HG02610 (cell line): ENCODE results near the gene RPS16.
A peak's percentile ranks its signal among the peaks of the same experiment; 100 is the strongest.

Source experiments
- ATAC-seq: cut with Tn5 transposase; IDR thresholded peaks from one replicate; pipeline ENCODE4 v1.9.1; 2021; ENCODE audit warnings: mild to moderate bottlenecking, moderate library complexity; ENCODE audit not compliant: unreplicated experiment

Gene RPS16

GRCh38 chr19:39408392-39409207, 27.1 kb downstream of the RPS16 start:
- ATAC-seq = no peak

DNA sequence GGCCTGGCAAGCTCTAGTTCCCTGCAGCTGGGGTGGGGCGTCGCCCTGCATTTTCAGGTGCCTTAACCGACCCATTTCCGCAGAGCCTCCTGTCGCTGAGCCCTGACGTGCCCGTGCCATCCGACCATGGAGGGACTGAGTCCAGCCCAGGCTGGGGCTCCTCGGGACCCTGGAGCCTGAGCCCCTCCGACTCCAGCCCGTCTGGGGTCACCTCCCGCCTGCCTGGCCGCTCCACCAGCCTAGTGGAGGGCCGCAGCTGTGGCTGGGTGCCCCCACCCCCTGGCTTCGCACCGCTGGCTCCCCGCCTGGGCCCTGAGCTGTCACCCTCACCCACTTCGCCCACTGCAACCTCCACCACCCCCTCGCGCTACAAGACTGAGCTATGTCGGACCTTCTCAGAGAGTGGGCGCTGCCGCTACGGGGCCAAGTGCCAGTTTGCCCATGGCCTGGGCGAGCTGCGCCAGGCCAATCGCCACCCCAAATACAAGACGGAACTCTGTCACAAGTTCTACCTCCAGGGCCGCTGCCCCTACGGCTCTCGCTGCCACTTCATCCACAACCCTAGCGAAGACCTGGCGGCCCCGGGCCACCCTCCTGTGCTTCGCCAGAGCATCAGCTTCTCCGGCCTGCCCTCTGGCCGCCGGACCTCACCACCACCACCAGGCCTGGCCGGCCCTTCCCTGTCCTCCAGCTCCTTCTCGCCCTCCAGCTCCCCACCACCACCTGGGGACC, 27.9 kb downstream of the RPS16 start:
- no peak for ATAC-seq

- no peak for ATAC-seq
Observed at GRCh38 chr19:39407410-39407659, 28.4 kb downstream of the RPS16 start.

- no peak for ATAC-seq
Observed at GRCh38 chr19:39406656-39407409, 28.9 kb downstream of the RPS16 start, which contains the start of gene ZFP36. Gene ZFP36 (plus strand): TSS chr19:39406847. CDS start chr19:39406905, 58 bp downstream.

- no peak for ATAC-seq
Observed at GRCh38 chr19:39405958-39406655, 29.6 kb downstream of the RPS16 start.

DNA sequence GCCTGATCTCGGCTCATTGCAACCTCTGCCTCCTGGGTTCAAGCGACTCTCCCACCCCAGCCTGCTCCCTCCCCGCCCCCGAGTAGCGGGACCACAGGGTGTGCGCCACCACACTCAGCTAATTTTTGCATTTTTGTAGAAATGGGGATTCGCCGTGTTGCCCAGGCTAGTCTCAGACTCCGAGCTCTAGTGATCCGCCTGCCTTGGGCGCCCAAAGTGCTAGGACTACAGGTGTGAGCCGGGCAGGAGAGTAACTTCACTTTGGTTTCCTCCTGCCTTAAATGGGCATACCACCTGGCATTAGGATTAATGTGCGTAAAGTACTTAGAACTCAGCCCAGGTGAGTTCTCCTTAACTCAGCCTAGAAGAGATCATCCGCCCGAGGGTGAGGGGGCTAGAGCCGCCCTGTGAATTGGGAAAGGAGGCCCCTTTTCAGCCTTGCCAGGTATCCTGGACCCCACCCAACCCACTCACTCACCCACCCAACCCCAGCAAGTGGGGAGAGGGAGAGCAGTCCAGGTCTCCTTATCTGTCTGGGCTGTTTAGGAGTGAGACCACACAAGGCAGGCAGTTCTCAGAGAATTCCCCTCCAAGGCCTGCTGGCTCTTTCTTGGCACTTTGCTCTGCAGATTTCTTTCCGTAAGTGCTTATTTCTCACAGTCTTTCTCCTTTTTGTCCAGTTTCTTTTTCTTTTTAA, 30.3 kb downstream of the RPS16 start:
- no peak for ATAC-seq

GRCh38 chr19:39403331-39404312, 32.1 kb downstream of the RPS16 start:
- no peak for ATAC-seq

GRCh38 chr19:39402346-39403300, 33.1 kb downstream of the RPS16 start:
- no peak for ATAC-seq

GRCh38 chr19:39401549-39402345, 34.0 kb downstream of the RPS16 start:
- ATAC-seq = peak; percentile 20

DNA sequence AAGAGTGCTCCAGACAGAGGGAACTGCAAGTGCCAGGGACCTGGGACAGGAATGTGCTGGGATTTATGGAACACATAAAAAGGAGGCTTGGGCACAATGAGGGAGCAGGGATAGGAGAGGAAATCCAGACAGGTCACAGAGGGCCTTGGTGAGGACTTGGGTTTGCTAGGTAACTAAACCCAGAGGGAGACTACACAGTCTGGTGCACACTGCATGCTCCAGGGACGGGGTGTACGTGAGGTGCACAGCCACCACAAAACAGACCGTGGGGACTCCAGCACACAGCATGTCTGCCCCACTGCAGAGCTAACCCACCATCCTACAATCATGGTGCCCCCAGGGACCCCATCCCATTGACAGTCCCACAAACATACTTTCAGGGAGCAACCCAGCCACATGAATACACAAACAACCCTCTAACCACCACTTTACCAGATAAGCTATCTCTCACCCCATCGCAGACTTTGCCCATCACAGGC, 34.6 kb downstream of the RPS16 start:
- peak; percentile 10 for ATAC-seq

DNA sequence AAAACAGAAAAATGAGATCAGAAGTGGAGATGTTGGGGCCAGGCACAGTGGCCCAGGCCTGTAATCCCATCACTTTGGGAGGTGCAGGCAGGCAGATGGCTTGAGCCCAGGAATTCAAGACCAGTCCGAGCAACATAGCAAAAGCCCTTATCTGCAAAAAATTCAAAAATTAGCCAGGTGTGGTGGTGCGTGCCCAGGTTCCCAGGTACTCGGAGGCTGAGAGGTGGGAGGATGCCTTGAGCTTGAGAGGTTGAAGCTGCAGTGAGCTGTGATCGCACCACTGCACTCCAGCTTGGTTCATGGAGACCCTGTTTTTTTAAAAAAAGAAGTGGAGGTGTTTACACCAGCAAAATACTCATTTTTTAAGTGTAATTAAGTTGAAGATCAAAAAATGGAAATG, 35.7 kb downstream of the RPS16 start:
- no peak for ATAC-seq

DNA sequence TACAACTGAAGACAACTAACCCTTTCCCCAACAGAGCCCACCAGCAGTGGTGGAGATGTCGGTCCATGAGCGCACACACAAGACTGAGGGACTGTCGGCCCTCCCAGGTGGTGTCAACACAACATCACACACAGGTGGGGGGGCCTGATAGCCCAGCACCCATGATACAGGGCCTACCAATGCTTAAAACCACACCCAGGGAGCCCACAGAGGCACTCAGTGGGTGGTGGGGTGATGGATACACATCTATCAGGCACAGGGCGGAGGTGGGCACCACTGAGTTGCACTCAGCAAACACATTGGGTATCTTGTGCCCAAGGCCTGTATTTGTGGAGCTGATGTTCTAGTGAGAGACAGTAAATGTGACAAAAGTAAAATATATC, 36.1 kb downstream of the RPS16 start:
- ATAC-seq = no peak

DNA sequence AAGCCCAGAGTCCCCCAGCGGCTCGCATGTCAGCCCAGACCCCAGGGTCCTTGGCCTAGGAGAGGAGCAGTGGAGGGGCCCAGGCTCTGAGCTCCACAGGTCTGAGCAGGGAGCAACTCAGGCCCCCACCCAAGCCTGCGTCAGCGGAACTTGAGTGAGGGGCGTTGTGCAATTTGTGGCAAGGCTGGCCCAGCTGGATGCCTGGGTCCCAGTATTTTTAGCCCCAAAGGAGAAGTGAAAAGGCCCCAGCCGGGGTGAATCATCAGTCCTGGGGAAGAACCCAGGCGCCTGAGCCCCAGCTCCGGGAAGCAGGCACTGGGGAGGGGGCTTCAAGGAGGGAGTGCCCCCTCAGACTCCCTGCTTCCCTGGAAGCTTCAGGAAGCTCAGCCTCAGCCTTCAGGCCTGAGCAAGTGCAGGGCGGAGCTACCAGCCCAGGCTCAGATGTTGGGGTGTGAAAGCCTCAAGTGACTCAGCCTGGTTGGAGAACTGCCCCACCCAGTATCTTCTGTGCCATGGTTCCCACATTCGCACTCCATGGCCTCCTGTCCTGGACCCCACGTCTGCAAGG, 37.4 kb downstream of the RPS16 start:
- ATAC-seq = no peak

DNA sequence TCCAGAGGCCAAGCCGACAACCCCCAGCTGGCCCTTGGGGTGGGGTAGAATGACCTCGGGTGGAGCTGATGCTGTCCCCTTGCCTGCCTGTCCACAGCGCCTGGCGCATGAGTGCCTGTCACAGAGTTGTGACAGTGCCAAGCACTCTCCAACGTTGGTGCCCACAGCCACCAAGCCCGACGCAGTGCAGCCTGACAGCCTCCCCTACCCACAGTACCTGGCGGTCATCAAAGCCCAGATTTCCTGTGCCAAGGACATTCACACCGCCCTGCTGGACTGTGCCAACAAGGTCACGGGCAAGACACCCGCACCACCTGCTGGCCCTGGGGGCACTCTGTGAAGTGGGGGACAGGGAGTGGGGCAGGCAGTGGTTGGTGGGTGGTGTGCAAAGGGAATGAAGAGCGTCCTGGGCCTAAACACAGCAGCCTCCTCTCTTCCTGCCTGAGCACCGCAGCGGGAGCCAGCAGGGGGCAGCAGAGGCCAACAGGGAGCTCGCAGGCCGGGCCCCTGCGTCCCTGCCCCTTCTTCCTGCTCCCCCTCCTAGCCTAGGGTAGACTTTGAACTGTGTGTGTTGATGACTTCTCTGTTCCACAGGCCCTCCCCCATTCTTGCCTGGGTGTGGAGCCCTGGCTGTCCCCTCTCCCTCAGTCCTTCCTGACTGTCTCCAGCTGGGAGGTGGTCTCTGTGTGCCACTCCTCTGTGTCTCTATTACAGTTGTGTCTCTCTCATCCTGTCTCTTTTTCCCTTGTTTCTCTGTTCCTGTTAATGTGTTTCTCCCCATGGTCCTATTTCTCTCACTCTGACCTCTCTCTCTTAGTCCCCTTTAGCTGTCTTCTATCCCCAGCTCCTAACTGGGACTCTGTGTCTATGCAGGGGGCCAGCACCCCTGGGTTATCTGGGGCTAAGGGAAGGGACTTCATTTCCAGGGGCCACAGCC, 38.1 kb downstream of the RPS16 start:
- peak; percentile 36 for ATAC-seq

DNA sequence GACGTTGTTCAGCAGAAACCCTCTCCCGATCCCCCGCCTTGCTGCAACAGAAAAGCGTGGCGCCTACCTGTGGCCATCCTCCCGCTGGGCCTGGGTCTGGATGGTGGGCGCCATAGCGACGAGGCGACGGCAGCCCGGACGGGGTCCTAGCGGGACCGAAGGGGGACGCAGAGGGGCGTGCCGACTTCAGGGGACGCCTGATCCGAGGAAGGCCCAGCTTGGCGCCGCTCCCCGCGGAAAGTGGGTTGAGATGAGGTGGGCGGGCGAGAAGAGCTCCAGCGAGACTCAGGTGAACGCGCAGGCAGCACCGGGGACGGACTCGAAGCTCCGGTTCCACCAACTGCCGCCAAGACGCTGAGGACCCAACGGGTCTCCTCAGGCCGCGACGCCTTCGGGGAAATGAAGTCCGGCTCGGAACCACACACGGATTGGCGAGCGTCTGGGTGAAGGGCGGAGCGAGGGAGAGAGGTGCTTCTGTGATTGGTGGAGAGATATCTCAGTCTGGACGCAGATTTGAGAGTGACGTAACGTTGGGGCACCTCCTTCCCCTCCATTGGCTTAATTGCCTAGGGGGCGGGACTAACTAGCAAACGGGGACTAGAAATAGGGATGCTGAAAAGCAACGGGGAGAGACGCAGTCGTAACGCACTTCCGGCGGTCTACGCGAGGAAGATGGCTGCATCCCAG, 44.9 kb downstream of the RPS16 start, which contains the start of the genes MED29 and PAF1:
MED29 (plus strand) TSS at position 628 of the 687 bp plus-strand sequence; CDS start at position 673, 45 bp downstream.
PAF1 (minus strand) TSS at position 356 of the 687 bp plus-strand sequence; CDS start at position 114, 242 bp downstream.
- peak; percentile 92 for ATAC-seq
